Measurements from ENCODE around the gene DCAKD.

Gene DCAKD

DNA sequence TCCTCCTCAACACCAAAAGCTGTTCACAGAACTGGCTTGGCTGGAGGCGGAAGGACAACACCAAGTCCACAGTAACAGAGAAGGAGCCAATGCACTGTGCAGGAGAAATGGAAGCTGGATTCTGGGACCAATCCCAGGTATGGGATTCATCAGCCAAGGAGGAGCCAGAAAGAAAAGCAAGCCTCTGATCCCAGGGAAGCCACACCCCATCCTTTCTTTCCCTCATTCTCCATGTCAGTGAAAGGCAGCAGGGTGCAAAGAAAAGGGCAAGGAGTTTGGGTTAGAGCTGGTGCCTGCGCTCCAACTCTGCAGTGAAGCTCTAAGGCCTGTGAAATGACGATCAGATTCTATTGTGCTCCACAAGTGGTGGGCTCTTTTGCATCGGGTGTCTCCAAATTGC lies 11.0 kb downstream of the DCAKD start:
- no peaks in the 10 kb centered on the region for H3K4me1 ChIP-seq (ENCODE audit: control insufficient read depth in 1 of 2, insufficient read depth in 1 of 2, low read depth in 1 of 2, low read length in 1 of 2)
- no peak overlapping the region for H3K4me3 ChIP-seq (ENCODE audit: low read depth in 1 of 2, low read length in 1 of 2)
- H3K27me3 ChIP-seq: no peaks in the 10 kb centered on the region
- no peaks in the 10 kb centered on the region for H3K36me3 ChIP-seq
- H3K9me3 ChIP-seq: no peaks in the 10 kb centered on the region
- TF ChIP-seq, protein P1, sequence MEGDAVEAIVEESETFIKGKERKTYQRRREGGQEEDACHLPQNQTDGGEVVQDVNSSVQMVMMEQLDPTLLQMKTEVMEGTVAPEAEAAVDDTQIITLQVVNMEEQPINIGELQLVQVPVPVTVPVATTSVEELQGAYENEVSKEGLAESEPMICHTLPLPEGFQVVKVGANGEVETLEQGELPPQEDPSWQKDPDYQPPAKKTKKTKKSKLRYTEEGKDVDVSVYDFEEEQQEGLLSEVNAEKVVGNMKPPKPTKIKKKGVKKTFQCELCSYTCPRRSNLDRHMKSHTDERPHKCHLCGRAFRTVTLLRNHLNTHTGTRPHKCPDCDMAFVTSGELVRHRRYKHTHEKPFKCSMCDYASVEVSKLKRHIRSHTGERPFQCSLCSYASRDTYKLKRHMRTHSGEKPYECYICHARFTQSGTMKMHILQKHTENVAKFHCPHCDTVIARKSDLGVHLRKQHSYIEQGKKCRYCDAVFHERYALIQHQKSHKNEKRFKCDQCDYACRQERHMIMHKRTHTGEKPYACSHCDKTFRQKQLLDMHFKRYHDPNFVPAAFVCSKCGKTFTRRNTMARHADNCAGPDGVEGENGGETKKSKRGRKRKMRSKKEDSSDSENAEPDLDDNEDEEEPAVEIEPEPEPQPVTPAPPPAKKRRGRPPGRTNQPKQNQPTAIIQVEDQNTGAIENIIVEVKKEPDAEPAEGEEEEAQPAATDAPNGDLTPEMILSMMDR (IDR thresholded peaks at IDR 0.05): no peak
- no peak overlapping the region for H3K27ac ChIP-seq

DNA sequence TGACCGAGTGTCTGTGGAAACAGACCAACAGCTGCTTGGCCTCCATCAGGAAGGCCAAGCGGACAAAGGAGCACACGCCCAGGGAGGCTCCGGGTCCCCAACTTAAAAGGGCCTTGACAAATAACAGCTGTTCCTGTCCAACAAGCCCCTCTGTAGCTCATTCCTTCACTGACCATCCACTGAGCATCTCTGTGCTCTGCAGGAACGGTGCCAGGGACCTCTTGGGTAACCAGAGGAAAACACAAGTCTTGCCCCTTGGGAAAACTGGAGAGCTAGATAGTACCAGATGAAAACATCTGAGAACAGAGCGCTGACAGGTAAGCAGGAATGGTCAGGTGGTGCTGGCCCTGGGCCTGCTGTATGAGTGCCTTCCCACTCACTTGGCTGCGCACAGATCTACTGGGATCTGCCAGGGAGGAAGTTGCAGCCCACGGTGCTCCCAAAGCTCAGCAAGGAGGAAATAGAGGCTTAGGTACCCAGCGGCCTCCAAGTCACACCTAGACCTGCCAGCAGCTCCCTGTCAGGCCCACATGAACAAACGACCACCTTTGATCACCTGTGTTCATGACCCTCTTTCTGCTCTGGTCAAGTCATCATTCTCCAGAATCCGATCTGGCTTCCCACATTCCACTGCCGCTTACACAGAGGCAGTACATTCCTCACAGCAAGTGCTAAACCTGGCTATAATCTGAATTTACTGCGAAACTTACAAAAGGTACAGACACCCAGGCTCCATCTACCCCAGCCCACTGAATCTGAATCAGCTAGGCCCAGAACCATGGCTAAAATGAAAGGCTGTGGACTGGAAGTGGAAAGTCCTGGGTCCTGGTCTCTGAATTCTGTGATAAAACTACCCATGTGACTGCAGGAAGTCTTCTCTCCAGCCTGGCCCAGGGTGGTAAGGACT lies 12.5 kb downstream of the DCAKD start:
- TF ChIP-seq, protein P1 (IDR thresholded peaks at IDR 0.05): no peak
- Histone ChIP-seq H3K27me3 (no peaks in the 10 kb centered on the region), H3K4me1 (ENCODE audit: control insufficient read depth in 1 of 2, insufficient read depth in 1 of 2, low read depth in 1 of 2, low read length in 1 of 2) (no peaks in the 10 kb centered on the region), H3K27ac (no peak overlapping the region), H3K36me3 (peaks cover 8% of the 10 kb centered on the region), H3K9me3 (no peaks in the 10 kb centered on the region), H3K4me3 (ENCODE audit: low read depth in 1 of 2, low read length in 1 of 2) (no peak overlapping the region)

DNA sequence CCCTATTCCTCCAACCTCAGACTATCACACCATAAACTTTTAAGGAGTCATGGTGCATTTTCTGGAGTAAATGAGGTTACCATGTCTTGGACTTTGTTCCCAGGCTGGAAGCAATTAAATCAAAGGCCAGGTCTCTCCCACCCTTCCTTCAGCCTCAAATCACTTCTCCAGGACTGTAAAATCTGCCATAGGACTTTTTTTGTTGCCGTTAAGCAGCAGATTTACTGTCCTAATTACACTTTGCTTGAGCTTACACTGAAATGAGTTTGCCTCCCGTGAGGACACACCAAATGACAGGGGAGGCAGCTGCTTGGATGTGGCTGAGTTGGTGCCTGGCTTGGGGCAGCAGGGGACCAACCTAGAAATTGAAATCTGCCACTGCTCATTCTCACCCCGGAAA lies 14.7 kb downstream of the DCAKD start:
- TF ChIP-seq, protein P1 (IDR thresholded peaks at IDR 0.05): no peak
- Histone ChIP-seq H3K27ac (no peak overlapping the region), H3K4me1 (ENCODE audit: control insufficient read depth in 1 of 2, insufficient read depth in 1 of 2, low read depth in 1 of 2, low read length in 1 of 2) (no peaks in the 10 kb centered on the region), H3K9me3 (no peaks in the 10 kb centered on the region), H3K27me3 (no peaks in the 10 kb centered on the region), H3K4me3 (ENCODE audit: low read depth in 1 of 2, low read length in 1 of 2) (no peak overlapping the region), H3K36me3 (peaks cover 30% of the 10 kb centered on the region)

DNA sequence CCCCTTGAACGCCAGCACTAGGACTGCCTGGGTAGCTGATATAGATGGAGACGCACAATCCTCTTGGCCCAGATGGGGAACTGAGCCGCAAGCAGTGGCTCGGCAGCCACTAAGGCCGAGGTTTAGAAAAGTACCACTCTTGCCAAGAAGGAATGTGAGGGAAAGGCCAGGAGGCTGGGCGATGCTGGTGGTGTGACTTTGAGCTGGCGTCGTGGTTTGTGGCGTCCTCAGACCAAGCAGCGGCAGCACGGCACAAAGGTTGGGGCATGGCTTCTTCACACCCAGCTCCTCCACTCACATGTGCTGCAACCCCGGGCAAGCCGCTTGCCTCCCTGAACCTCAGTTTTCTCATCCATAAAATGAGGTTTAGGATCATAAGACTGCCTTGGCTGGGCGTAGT lies 15.6 kb downstream of the DCAKD start:
- H3K36me3 ChIP-seq: peaks cover 39% of the 10 kb centered on the region
- no peaks in the 10 kb centered on the region for H3K27me3 ChIP-seq
- H3K27ac ChIP-seq: no peak overlapping the region
- TF ChIP-seq, protein P1 (IDR thresholded peaks at IDR 0.05): no peak
- no peaks in the 10 kb centered on the region for H3K9me3 ChIP-seq
- H3K4me1 ChIP-seq (ENCODE audit: control insufficient read depth in 1 of 2, insufficient read depth in 1 of 2, low read depth in 1 of 2, low read length in 1 of 2): no peaks in the 10 kb centered on the region
- no peak overlapping the region for H3K4me3 ChIP-seq (ENCODE audit: low read depth in 1 of 2, low read length in 1 of 2)

DNA sequence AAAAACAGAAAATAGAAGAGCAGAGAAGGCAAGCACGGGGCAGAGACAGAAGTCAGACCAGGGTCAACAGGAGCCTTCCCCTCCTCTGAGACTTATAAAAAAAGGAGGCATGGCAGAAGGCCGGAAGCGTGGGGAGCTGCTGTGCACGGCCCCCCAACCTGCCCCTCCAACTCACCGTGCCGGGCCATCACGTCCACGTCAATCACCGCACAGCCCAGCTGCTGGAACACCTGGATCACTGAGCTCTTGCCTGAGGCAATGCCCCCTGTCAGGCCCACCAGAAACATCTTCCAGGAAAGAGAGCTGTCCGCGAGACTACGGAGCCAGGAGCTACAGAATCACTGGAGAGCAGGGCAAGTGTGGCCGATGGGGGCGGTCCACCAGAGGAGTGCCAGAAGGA lies 16.8 kb downstream of the DCAKD start:
- H3K27me3 ChIP-seq: no peaks in the 10 kb centered on the region
- no peaks in the 10 kb centered on the region for H3K4me1 ChIP-seq (ENCODE audit: control insufficient read depth in 1 of 2, insufficient read depth in 1 of 2, low read depth in 1 of 2, low read length in 1 of 2)
- H3K9me3 ChIP-seq: no peaks in the 10 kb centered on the region
- TF ChIP-seq, protein P1 (IDR thresholded peaks at IDR 0.05): no peak
- no peak overlapping the region for H3K27ac ChIP-seq
- H3K4me3 ChIP-seq (ENCODE audit: low read depth in 1 of 2, low read length in 1 of 2): no peak overlapping the region
- H3K36me3 ChIP-seq: peaks cover 50% of the 10 kb centered on the region
